ENCODE data around the gene MICAL2. TPM values are rescaled to one million over a fixed set of nuclear protein-coding genes. Genes with fewer than 3 reads are reported as not detected.

Gene MICAL2
- total RNA-seq, 1 experiment from 2014 or later, result 37.4 TPM

DNA sequence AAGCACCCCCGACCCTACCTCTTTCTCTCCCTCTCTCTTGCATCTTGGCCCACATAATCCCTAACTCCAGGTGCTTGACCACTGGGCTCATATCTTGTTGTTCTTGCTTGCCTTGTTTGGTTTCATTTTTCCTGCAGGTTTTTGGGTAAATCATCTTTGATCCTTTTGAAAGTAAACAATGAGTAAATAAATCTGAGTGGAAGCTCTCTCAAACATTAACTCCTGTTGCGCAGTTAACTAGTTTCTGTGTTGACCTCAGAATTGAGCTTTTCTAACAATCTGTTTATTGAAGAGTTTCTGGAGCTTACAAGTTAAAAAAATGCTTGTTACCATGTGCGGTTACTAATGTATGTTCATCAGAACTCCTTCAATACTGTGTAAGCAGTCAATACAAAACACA, 38.8 kb upstream of the MICAL2 start:
- intact Hi-C loops (cut with micrococcal nuclease), result no loop called here
- ChIA-PET RAD21 (ENCODE audit: low non-redundant PET in 1 of 2, low total read pairs in 2 of 2, uncharacterized antibody in 2 of 2, unreplicated experiment in 2 of 2) (no interaction called here), POLR2A (interaction anchor here (1.1 kb wide), 1 partner anchor 15 kb away, joined by 5 read pairs; no protein-coding TSS in a partner anchor), CTCF (interaction anchor here (1.0 kb wide), 1 partner anchor 12 kb away, joined by 3 read pairs; no protein-coding TSS in a partner anchor)
- ATAC-seq (no peak), DNase-seq (ENCODE audit: low read depth, low spot score) (no peak)
- Histone ChIP-seq H3K9me3 (ENCODE audit: control insufficient read depth in 1 of 2, insufficient read depth in 1 of 2, low read depth in 1 of 2, low read length in 2 of 2) (no peaks in the 10 kb centered on the region), H3K79me2 (ENCODE audit: insufficient read depth, low read length) (no peaks in the 10 kb centered on the region), H2AFZ (ENCODE audit: low read depth, low read length, poor library complexity, severe bottlenecking) (no peak overlapping the region), H3K27me3 (ENCODE audit: insufficient read depth, low read length) (no peaks in the 10 kb centered on the region), H3K9me2 (ENCODE audit: insufficient read depth) (no peaks in the 10 kb centered on the region), H3K4me3 (replicated peaks in 1 of 2; ENCODE audit: low read depth in 1 of 2, low read length in 2 of 2) (no peak overlapping the region), H3K9ac (ENCODE audit: low read length) (no peak overlapping the region), H3K27ac (ENCODE audit: low read depth, low read length) (no peak overlapping the region), H3K4me1 (ENCODE audit: control insufficient read depth in 1 of 2, insufficient read depth in 2 of 2, low read length in 2 of 2) (peaks cover 15 to 33% of the 10 kb centered on the region in 2 experiments), H3K4me2 (ENCODE audit: low read length) (no peak overlapping the region), H4K20me1 (ENCODE audit: insufficient read depth) (no peaks in the 10 kb centered on the region), H3K36me3 (ENCODE audit: control insufficient read depth in 1 of 2, insufficient read depth in 2 of 2, low read length in 2 of 2) (no peaks in the 10 kb centered on the region)
- TF ChIP-seq, protein P1, sequence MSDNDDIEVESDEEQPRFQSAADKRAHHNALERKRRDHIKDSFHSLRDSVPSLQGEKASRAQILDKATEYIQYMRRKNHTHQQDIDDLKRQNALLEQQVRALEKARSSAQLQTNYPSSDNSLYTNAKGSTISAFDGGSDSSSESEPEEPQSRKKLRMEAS (IDR thresholded peaks at IDR 0.05), result no peak
- TF ChIP-seq ZFX (IDR thresholded peaks at IDR 0.05), result no peak
- no peak for TF ChIP-seq ZNF274 (IDR thresholded peaks at IDR 0.05; ENCODE audit: low read depth, low read length)
- no peak for TF ChIP-seq YY1 (IDR thresholded peaks at IDR 0.05; ENCODE audit: extremely low read depth, insufficient replicate concordance, low read depth, low read length)
- TF ChIP-seq CEBPB (IDR thresholded peaks at IDR 0.05; ENCODE audit: low read depth), result no peak
- TF ChIP-seq CBX3 (IDR thresholded peaks at IDR 0.05; ENCODE audit: low read depth), result no peak
- TF ChIP-seq, protein P2, sequence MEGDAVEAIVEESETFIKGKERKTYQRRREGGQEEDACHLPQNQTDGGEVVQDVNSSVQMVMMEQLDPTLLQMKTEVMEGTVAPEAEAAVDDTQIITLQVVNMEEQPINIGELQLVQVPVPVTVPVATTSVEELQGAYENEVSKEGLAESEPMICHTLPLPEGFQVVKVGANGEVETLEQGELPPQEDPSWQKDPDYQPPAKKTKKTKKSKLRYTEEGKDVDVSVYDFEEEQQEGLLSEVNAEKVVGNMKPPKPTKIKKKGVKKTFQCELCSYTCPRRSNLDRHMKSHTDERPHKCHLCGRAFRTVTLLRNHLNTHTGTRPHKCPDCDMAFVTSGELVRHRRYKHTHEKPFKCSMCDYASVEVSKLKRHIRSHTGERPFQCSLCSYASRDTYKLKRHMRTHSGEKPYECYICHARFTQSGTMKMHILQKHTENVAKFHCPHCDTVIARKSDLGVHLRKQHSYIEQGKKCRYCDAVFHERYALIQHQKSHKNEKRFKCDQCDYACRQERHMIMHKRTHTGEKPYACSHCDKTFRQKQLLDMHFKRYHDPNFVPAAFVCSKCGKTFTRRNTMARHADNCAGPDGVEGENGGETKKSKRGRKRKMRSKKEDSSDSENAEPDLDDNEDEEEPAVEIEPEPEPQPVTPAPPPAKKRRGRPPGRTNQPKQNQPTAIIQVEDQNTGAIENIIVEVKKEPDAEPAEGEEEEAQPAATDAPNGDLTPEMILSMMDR (IDR thresholded peaks at IDR 0.05 in 2 of 3, conservative IDR thresholded peaks at IDR 0.05 in 1 of 3; ENCODE audit: borderline replicate concordance in 1 of 3, insufficient read depth in 1 of 3, low read depth in 2 of 3, low read length in 2 of 3), result no peak
- TF ChIP-seq, protein P3, sequence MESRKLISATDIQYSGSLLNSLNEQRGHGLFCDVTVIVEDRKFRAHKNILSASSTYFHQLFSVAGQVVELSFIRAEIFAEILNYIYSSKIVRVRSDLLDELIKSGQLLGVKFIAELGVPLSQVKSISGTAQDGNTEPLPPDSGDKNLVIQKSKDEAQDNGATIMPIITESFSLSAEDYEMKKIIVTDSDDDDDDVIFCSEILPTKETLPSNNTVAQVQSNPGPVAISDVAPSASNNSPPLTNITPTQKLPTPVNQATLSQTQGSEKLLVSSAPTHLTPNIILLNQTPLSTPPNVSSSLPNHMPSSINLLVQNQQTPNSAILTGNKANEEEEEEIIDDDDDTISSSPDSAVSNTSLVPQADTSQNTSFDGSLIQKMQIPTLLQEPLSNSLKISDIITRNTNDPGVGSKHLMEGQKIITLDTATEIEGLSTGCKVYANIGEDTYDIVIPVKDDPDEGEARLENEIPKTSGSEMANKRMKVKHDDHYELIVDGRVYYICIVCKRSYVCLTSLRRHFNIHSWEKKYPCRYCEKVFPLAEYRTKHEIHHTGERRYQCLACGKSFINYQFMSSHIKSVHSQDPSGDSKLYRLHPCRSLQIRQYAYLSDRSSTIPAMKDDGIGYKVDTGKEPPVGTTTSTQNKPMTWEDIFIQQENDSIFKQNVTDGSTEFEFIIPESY (IDR thresholded peaks at IDR 0.05; ENCODE audit: extremely low read depth, insufficient replicate concordance, low read length), result no peak
- TF ChIP-seq TCF7L2 (IDR thresholded peaks at IDR 0.05; ENCODE audit: borderline replicate concordance, extremely low read depth, insufficient read depth, insufficient read length), result no peak
- TF ChIP-seq POLR2AphosphoS5 (IDR thresholded peaks at IDR 0.05; ENCODE audit: low read depth, low read length), result no peak
- TF ChIP-seq ELF1 (IDR thresholded peaks at IDR 0.05; ENCODE audit: borderline replicate concordance, low read depth), result no peak
- TF ChIP-seq, protein P4, sequence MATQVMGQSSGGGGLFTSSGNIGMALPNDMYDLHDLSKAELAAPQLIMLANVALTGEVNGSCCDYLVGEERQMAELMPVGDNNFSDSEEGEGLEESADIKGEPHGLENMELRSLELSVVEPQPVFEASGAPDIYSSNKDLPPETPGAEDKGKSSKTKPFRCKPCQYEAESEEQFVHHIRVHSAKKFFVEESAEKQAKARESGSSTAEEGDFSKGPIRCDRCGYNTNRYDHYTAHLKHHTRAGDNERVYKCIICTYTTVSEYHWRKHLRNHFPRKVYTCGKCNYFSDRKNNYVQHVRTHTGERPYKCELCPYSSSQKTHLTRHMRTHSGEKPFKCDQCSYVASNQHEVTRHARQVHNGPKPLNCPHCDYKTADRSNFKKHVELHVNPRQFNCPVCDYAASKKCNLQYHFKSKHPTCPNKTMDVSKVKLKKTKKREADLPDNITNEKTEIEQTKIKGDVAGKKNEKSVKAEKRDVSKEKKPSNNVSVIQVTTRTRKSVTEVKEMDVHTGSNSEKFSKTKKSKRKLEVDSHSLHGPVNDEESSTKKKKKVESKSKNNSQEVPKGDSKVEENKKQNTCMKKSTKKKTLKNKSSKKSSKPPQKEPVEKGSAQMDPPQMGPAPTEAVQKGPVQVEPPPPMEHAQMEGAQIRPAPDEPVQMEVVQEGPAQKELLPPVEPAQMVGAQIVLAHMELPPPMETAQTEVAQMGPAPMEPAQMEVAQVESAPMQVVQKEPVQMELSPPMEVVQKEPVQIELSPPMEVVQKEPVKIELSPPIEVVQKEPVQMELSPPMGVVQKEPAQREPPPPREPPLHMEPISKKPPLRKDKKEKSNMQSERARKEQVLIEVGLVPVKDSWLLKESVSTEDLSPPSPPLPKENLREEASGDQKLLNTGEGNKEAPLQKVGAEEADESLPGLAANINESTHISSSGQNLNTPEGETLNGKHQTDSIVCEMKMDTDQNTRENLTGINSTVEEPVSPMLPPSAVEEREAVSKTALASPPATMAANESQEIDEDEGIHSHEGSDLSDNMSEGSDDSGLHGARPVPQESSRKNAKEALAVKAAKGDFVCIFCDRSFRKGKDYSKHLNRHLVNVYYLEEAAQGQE (IDR thresholded peaks at IDR 0.05; ENCODE audit: low read depth), result no peak
- TF ChIP-seq EZH2phosphoT487 (IDR thresholded peaks at IDR 0.05; ENCODE audit: borderline replicate concordance), result no peak
- TF ChIP-seq, protein P5, sequence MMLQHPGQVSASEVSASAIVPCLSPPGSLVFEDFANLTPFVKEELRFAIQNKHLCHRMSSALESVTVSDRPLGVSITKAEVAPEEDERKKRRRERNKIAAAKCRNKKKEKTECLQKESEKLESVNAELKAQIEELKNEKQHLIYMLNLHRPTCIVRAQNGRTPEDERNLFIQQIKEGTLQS (IDR thresholded peaks at IDR 0.05), result no peak
- no peak for TF ChIP-seq SRF (IDR thresholded peaks at IDR 0.05; ENCODE audit: low read depth)
- TF ChIP-seq POLR2A (IDR thresholded peaks at IDR 0.05; ENCODE audit: borderline replicate concordance, extremely low read depth, insufficient read depth, insufficient read length), result no peak
- no peak for TF ChIP-seq EZH2 (IDR thresholded peaks at IDR 0.05)
- no TSS peak for BruUV-seq (replicated peaks)

Data from HCT116 (cell line).